Stimulated activated CD4-positive, alpha-beta T cell treated with anti-CD3 and anti-CD28 coated beads, Interleukin-12 subunit alpha, Interleukin-12 subunit beta, amount 100 ng/mL, for 24 hours (primary cell): ENCODE measurements around the gene SGK2.
"Not testable (repeated sequence)": the region's sequence is repeated elsewhere in the genome, so short reads cannot be mapped to it uniquely, and the experiment has no call there.

Experiments used
- DNase-seq, 2 experiments: peaks; one replicate each; pipeline ENCODE4 v3.0.0-alpha.2; 2020; ENCODE audit warnings: low read depth in 2 of 2

Gene SGK2

GRCh38 chr20:43590392-43591303 lies 31.8 kb downstream of the SGK2 start, which contains the start of gene IFT52:
TSS of gene IFT52 (plus strand) at chr20:43590937. CDS start at chr20:43594699, 3,762 bp downstream.
- peak; percentile 80 to 84 for DNase-seq

- DNase-seq = not testable (repeated sequence)
These were observed 43.1 kb downstream of the SGK2 start for GRCh38 chr20:43601960-43602359.

- no peak for DNase-seq
These were observed 44.3 kb downstream of the SGK2 start for GRCh38 chr20:43603124-43603523.

GRCh38 chr20:43605715-43606114 lies 46.9 kb downstream of the SGK2 start:
- DNase-seq = no peak

GRCh38 chr20:43607278-43607677 lies 48.5 kb downstream of the SGK2 start:
- DNase-seq = not testable (repeated sequence)

- no peak for DNase-seq
These were observed 72.8 kb downstream of the SGK2 start for GRCh38 chr20:43631598-43631997.
